Suprapubic skin (tissue), 4 donors: ENCODE measurements around the gene SLC35A5. TPM values are rescaled to one million over a fixed set of nuclear protein-coding genes. Genes with fewer than 3 reads are reported as not detected.

Experiments used
- DNase-seq, 2 donors: peaks; one replicate each; pipeline ENCODE4 v3.0.0-alpha.2; 2019; ENCODE audit warnings: low spot score in 2 of 2
- H3K27ac ChIP-seq: fragments of 200-600 bp; sonication (generic); one replicate; pipeline ENCODE4 v1.5.1; 2019
- H3K27me3 ChIP-seq: fragments of 200-600 bp; sonication (generic); one replicate; pipeline ENCODE4 v1.5.1; 2019
- H3K36me3 ChIP-seq: fragments of 200-600 bp; sonication (generic); one replicate; pipeline ENCODE4 v1.5.1; 2019
- H3K4me1 ChIP-seq: fragments of 200-600 bp; sonication (generic); one replicate; pipeline ENCODE4 v1.5.1; 2019
- H3K4me3 ChIP-seq: fragments of 200-600 bp; sonication (generic); one replicate; pipeline ENCODE4 v1.5.1; 2019; ENCODE audit warnings: mild to moderate bottlenecking
- H3K9me3 ChIP-seq: fragments of 200-600 bp; sonication (generic); one replicate; pipeline ENCODE4 v1.5.1; 2019
- EP300 ChIP-seq: sonication (generic); formaldehyde crosslinking; IDR thresholded peaks from one replicate; pipeline ENCODE4 v1.6.1; 2017; ENCODE audit warnings: antibody characterized with exemption
- POLR2A ChIP-seq, 2 donors: fragments of 450-650 bp; IDR thresholded peaks; one replicate each; pipeline ENCODE4 v1.6.1; 2017; ENCODE audit warnings: antibody characterized with exemption in 2 of 2, mild to moderate bottlenecking in 2 of 2, moderate library complexity in 2 of 2
- POLR2AphosphoS5 ChIP-seq, 3 donors: sonication (generic); formaldehyde crosslinking; IDR thresholded peaks; one replicate each; pipeline ENCODE4 v1.6.1; 2017; ENCODE audit warnings: antibody characterized with exemption in 3 of 3
- WGBS: methylation state at CpG from one replicate; pipeline ENCODE4 v1.1.5; 2018; 5-methylcytosine and 5-hydroxymethylcytosine counted together
- total RNA-seq, 4 donors: library from RNA; depleted of rRNA; stranded (reverse); fragments of >200 nt; gene quantifications; one replicate each; pipeline ENCODE4 v1.1.0, GENCODE V29; 2016
- TF ChIP-seq, protein P1 (sequence below), 2 donors: fragments of 200-600 bp in 1 of 2; fragments of 450-650 bp in 1 of 2; sonication (generic) in 1 of 2; IDR thresholded peaks; one replicate each; pipeline ENCODE4 v1.5.1; 2016 to 2019; ENCODE audit warnings: antibody characterized with exemption in 2 of 2, mild to moderate bottlenecking in 1 of 2, moderate library complexity in 1 of 2

Gene SLC35A5
- total RNA-seq, 4 donors from 2014 or later = 18.7 to 25.8 (median 24.1) TPM

DNA sequence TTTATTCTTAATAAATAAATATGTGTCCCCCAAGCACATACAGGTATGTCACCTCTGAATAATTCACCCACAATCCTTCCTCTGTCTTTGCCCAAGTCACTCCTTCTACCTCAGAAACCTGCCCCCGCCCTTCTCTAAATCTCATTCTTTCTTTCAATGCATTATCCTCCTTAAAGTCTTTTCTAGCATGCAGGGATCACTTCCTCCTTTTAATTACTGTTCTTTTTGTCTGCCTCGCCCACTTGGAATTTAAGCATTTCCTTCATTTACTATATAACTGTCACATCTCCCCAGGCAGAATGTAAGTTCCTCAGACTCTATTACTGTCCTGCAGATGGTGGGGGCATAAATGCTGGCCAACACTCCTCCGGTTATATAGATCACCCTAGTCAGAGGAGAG, 71.3 kb downstream of the SLC35A5 start:
- no peak for DNase-seq
- 36% methylated on average over 3 of the region's 3 CpGs for WGBS
- TF ChIP-seq POLR2AphosphoS5 (IDR thresholded peaks at IDR 0.05) (no peak), EP300 (no peak), POLR2A (IDR thresholded peaks at IDR 0.05) (no peak)
- TF ChIP-seq, protein P1, sequence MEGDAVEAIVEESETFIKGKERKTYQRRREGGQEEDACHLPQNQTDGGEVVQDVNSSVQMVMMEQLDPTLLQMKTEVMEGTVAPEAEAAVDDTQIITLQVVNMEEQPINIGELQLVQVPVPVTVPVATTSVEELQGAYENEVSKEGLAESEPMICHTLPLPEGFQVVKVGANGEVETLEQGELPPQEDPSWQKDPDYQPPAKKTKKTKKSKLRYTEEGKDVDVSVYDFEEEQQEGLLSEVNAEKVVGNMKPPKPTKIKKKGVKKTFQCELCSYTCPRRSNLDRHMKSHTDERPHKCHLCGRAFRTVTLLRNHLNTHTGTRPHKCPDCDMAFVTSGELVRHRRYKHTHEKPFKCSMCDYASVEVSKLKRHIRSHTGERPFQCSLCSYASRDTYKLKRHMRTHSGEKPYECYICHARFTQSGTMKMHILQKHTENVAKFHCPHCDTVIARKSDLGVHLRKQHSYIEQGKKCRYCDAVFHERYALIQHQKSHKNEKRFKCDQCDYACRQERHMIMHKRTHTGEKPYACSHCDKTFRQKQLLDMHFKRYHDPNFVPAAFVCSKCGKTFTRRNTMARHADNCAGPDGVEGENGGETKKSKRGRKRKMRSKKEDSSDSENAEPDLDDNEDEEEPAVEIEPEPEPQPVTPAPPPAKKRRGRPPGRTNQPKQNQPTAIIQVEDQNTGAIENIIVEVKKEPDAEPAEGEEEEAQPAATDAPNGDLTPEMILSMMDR (IDR thresholded peaks at IDR 0.05) = no peak
- H3K4me3 ChIP-seq = peak overlapping the region; percentile 17
- no peaks in the 10 kb centered on the region for H3K27me3 ChIP-seq
- H3K9me3 ChIP-seq = no peaks in the 10 kb centered on the region
- peaks cover 34% of the 10 kb centered on the region for H3K4me1 ChIP-seq
- H3K27ac ChIP-seq = peak overlapping the region; percentile 43
- no peaks in the 10 kb centered on the region for H3K36me3 ChIP-seq

DNA sequence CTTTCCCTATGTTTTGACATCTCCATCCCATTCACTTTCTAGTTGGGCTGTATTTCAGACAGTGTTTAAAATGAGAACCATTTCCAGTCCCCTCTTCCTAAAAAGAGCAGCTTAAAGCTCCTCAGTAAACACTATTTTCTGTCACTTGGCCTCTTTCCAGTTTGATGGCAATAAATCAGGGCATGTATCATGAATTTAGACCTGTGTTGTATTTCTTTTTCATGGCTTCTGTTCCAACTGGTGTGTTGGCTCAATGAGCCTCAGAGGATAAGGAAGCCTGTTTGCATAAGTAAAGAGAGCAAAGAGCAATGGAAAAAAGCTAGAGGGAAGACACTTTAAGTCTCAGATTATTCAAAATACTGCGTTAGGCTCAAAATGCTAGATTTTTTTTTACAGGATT, 71.9 kb downstream of the SLC35A5 start:
- Histone ChIP-seq H3K4me1 (peaks cover 32% of the 10 kb centered on the region), H3K27ac (peak overlapping the region; percentile 52), H3K4me3 (peak overlapping the region; percentile 17), H3K27me3 (no peaks in the 10 kb centered on the region), H3K36me3 (no peaks in the 10 kb centered on the region), H3K9me3 (no peaks in the 10 kb centered on the region)
- 23% methylated on average over 1 of the region's 1 CpG for WGBS
- TF ChIP-seq, protein P1 (IDR thresholded peaks at IDR 0.05) = no peak
- DNase-seq = no peak

DNA sequence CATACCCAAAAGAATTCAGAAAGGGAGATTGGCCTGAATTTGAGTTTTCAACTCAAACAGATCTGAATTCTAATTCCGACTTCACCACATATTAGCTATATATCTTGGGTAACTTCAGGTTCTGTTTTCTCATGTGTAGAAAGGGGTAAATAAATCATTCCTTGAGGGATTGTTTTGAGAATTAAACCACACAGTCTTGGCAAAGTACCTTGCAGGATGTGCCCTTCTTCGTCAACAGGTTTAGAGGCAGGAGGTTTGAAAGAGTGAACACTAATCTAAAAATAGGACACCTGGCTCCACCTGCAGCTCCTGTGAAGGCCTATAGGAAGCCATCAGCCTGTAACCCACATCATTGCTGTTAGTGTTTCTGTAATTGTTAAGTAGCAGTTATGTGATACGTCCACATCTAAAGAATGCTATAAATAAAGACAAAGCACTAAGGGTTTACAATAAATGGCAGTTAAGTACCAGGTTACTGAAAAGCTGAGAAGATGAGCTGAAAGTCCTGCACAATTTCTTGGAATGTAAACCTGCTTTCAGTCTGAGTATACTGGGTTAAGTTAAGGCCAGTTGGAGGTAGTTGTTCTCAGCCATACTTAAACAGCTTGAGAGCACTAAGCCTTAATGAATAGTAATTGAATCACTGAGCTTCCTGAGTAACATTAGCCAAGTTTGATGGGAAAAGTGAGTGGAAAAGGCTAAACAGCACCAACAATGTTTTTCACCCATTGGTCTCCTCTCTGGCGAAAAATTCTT, 73.1 kb downstream of the SLC35A5 start:
- H3K27me3 ChIP-seq = no peaks in the 10 kb centered on the region
- TF ChIP-seq EP300 (no peak), POLR2AphosphoS5 (IDR thresholded peaks at IDR 0.05) (no peak), POLR2A (IDR thresholded peaks at IDR 0.05) (no peak)
- TF ChIP-seq, protein P1 (IDR thresholded peaks at IDR 0.05) = no peak
- H3K27ac ChIP-seq = peak overlapping the region; percentile 86
- 56% methylated on average over 4 of the region's 4 CpGs for WGBS
- H3K4me3 ChIP-seq = peak overlapping the region; percentile 49
- DNase-seq = no peak
- no peaks in the 10 kb centered on the region for H3K36me3 ChIP-seq
- no peaks in the 10 kb centered on the region for H3K9me3 ChIP-seq
- peaks cover 32% of the 10 kb centered on the region for H3K4me1 ChIP-seq

Other genes with a start within 250 kb of the SLC35A5 start
- gene CD200, start 228.9 kb upstream of the SLC35A5 start, total RNA-seq = 1 to 10 TPM; 2.7 to 5.3 (median 3.6) TPM
- gene BTLA, start 62.6 kb upstream of the SLC35A5 start, total RNA-seq = 1 to 10 TPM in 1 of 4 donors, not detected in 3; 2.9 TPM
- gene ATG3, start 83 bp upstream of the SLC35A5 start, total RNA-seq = 10 to 100 TPM; 56.3 to 81.6 (median 62.2) TPM
- 10 to 100 TPM in 3 of 4 donors, 1 to 10 TPM in 1; 8.0 to 32.2 (median 17.1) TPM for gene CCDC80, start 79.1 kb downstream of the SLC35A5 start, total RNA-seq